ENCODE measurements around the gene KRTAP10-11.
A peak's percentile ranks its signal among the peaks of the same experiment; 100 is the strongest.

The KRTAP10-11 gene

DNA sequence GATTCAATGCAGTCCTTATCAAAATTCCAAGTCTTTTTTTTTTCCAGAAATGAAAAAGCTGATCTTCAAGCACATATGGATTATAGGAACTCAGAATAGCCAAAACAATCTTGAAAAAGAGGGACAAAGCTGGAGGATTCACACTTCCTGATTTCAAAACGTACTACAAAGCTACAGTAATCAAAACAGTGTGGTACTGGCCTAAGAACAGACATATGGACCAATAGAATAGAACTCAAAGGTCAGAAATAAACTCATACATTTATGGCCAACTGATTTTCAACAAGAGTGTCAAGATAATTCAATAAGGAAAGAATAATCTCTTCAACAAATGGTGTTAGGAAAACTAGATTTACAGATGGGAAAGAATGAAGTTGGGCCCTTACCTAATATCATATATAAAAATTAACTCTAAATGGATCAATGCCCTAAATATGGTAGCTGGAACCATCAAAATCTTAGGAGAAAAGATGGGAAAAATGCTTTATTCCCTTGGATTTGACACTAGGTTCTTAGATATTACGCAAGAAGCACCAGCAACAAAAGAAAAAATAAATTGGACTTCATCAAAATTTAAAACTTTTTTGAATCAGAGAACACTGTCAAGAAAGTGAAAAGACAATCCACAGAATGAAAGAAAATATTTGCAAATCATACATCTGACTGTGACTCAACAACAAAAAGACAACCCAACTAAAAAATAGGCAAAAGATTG is 46.7 kb downstream of the KRTAP10-11 start:
- Histone ChIP-seq H3K36me3 (no peaks in the 10 kb centered on the region), H3K27ac (no peak overlapping the region), H3K4me3 (no peak overlapping the region), H3K9me3 (peaks cover 0 to 16% (median 6%) of the 10 kb centered on the region in 3 donors), H3K4me1 (no peaks in the 10 kb centered on the region), H3K27me3 (peaks cover 0 to 41% of the 10 kb centered on the region in 2 donors)
- TF ChIP-seq, protein P1, sequence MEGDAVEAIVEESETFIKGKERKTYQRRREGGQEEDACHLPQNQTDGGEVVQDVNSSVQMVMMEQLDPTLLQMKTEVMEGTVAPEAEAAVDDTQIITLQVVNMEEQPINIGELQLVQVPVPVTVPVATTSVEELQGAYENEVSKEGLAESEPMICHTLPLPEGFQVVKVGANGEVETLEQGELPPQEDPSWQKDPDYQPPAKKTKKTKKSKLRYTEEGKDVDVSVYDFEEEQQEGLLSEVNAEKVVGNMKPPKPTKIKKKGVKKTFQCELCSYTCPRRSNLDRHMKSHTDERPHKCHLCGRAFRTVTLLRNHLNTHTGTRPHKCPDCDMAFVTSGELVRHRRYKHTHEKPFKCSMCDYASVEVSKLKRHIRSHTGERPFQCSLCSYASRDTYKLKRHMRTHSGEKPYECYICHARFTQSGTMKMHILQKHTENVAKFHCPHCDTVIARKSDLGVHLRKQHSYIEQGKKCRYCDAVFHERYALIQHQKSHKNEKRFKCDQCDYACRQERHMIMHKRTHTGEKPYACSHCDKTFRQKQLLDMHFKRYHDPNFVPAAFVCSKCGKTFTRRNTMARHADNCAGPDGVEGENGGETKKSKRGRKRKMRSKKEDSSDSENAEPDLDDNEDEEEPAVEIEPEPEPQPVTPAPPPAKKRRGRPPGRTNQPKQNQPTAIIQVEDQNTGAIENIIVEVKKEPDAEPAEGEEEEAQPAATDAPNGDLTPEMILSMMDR (IDR thresholded peaks at IDR 0.05): no peak
- DNase-seq: no peak
- intact Hi-C loops (cut with DNase I; ENCODE audit: low total_unique reads): no loop called here

GRCh38 chr21:44694776-44695175 is 48.6 kb downstream of the KRTAP10-11 start:
- H3K27ac ChIP-seq: no peak overlapping the region
- H3K4me1 ChIP-seq: no peaks in the 10 kb centered on the region
- H3K36me3 ChIP-seq: no peaks in the 10 kb centered on the region
- intact Hi-C loops (cut with DNase I; ENCODE audit: low total_unique reads): no loop called here
- H3K4me3 ChIP-seq: no peak overlapping the region
- H3K9me3 ChIP-seq: peaks cover 0 to 16% (median 6%) of the 10 kb centered on the region in 3 donors
- TF ChIP-seq, protein P1 (IDR thresholded peaks at IDR 0.05): no peak
- no peak for DNase-seq
- peaks cover 0 to 48% of the 10 kb centered on the region in 2 donors for H3K27me3 ChIP-seq

DNA sequence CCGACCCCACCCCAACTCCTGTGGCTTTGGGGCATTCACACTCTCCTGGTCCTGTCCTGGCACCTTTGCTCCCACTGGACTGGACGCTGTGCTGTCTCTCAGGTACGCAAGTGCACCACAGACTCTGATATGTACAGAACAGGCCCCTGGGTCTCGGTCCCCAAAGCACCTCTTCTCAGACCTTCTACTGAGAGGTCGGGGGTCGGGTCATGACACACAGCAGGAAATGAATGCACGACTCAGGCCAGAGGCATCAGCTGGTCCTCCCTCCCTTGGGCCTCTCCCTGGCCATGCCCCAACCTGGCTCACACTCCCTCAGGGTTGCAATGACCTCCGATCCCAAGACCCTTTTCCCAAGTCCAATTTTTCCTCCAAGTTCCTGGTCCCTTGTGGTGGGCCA is 49.0 kb downstream of the KRTAP10-11 start:
- TF ChIP-seq, protein P1 (IDR thresholded peaks at IDR 0.05): no peak
- Histone ChIP-seq H3K9me3 (peaks cover 0 to 16% (median 6%) of the 10 kb centered on the region in 3 donors), H3K4me3 (no peak overlapping the region), H3K36me3 (no peaks in the 10 kb centered on the region), H3K27ac (no peak overlapping the region), H3K4me1 (no peaks in the 10 kb centered on the region), H3K27me3 (peaks cover 0 to 52% of the 10 kb centered on the region in 2 donors)
- intact Hi-C loops (cut with DNase I; ENCODE audit: low total_unique reads): no loop called here
- peak in 1 of 2 donors; percentile 46 for DNase-seq

DNA sequence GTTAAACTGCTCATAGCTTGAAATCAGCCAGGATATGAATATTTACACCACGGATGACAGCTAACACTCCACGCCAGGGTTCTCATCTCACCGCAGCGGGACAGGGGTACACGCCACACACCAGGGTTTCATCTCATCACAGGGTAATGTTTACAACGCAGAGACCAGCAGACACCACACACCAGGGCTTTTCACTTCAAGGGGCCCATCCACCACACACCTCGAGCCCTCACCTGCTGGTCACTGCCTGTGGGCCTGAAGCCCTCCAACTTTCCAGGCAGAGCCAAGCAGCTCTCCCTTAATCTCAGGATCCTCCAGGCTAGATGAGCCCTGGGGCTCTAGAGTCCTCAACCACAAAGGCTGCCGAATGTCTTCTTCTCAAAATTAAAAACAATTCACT is 49.4 kb downstream of the KRTAP10-11 start:
- intact Hi-C loops (cut with DNase I; ENCODE audit: low total_unique reads): no loop called here
- H3K27me3 ChIP-seq: peaks cover 0 to 56% of the 10 kb centered on the region in 2 donors

GRCh38 chr21:44696572-44696971 is 50.4 kb downstream of the KRTAP10-11 start:
- no peaks in the 10 kb centered on the region for H3K36me3 ChIP-seq
- H3K4me1 ChIP-seq: no peaks in the 10 kb centered on the region
- peaks cover 0 to 66% of the 10 kb centered on the region in 2 donors for H3K27me3 ChIP-seq
- H3K4me3 ChIP-seq: no peak overlapping the region
- H3K9me3 ChIP-seq: peaks cover 0 to 16% (median 6%) of the 10 kb centered on the region in 3 donors
- intact Hi-C loops (cut with DNase I; ENCODE audit: low total_unique reads): no loop called here
- no peak for DNase-seq
- no peak overlapping the region for H3K27ac ChIP-seq
- TF ChIP-seq, protein P1 (IDR thresholded peaks at IDR 0.05): no peak

More for the DNA sequence above, 49.4 kb downstream of the KRTAP10-11 start:
- DNase-seq: no peak
- H3K9me3 ChIP-seq: peaks cover 0 to 16% (median 6%) of the 10 kb centered on the region in 3 donors
- H3K4me3 ChIP-seq: no peak overlapping the region
- no peak overlapping the region for H3K27ac ChIP-seq
- no peaks in the 10 kb centered on the region for H3K36me3 ChIP-seq
- H3K4me1 ChIP-seq: no peaks in the 10 kb centered on the region
- TF ChIP-seq, protein P1 (IDR thresholded peaks at IDR 0.05): no peak

Data from tibial artery (tissue), 4 donors.